Activated CD8-positive, alpha-beta memory T cell treated with anti-CD3 and anti-CD28 coated beads, Interleukin-2, amount 50 U/mL, for 48 hours (primary cell): Measurements from ENCODE around the gene XYLT2.

Experiments used
- DNase-seq: peaks from one replicate; pipeline ENCODE4 v3.0.0-alpha.2; 2020

XYLT2 gene

GRCh38 chr17:50365649-50366393 is 19.9 kb downstream of the XYLT2 start:
- DNase-seq: no peak

DNA sequence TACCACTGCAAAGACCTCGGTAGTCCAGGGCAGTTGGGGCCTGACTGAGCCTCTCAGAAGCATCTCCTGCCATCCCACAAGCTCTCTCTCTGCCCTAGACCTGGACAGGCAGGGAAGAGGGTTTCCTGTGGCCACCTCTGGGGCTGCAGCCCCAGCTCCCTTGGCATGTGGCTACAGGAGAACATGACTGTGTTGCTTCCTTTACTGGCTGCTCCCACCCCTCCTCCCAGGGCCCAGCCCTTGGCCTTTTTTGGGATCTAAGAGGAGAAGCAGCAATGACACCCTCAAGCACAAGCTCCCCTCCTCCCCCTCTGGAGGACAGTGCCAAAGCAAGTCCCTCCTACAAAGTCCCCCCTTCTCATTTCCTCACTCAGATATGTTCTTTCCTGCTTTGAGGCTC is 21.5 kb downstream of the XYLT2 start:
- DNase-seq: no peak

- DNase-seq: no peak
These were observed 24.1 kb downstream of the XYLT2 start for GRCh38 chr17:50370052-50370451.

- no peak for DNase-seq
These were observed 25.6 kb downstream of the XYLT2 start for GRCh38 chr17:50371526-50371925.

GRCh38 chr17:50372222-50372757 is 26.4 kb downstream of the XYLT2 start:
- DNase-seq: no peak

DNA sequence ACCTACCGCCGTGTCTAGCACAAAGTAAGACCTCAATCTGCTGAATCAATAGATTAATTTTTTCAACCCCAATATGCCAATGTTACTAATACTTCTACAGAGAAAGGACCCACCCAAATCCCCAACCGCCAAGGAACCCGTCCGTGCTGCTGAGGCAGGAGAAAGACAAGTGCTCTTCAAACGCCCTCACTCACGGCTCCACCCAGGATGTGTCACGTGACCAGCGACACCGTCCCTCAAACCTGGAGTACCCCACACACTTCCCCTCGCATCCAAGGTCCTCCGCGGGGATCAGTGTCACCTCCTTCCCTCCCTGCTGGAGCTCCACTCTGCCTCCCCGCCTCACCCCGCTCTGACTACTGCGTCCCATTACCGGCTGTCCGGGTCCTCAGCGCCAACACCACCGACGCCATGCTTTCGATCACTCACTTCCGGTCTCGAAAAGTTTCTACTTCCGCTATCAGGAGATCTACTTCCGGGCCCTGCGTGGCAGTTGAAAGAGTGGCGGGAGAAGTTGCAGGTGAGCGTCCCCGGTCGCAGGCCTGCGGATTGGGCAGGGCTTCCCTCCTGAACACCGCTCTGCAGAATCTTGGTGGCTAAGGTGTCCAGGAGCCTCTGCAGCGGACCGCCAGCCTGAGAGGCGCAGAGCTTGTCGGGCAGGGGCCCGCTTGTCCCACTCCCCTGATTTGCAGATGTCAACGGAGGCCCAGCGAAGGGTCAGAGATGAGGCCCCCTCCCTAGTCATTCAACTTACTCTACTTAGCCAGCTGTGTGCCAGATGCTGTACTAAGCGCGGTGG is 27.0 kb downstream of the XYLT2 start, which contains the start of the genes EME1 and MRPL27:
EME1 (plus strand) TSS at position 472 of the 799 bp plus-strand sequence. CDS start 1,980 bp downstream, outside the sequence.
MRPL27 (minus strand) TSS at position 427 of the 799 bp plus-strand sequence; CDS start at position 413, 14 bp downstream.
- DNase-seq: peak; percentile 91

DNA sequence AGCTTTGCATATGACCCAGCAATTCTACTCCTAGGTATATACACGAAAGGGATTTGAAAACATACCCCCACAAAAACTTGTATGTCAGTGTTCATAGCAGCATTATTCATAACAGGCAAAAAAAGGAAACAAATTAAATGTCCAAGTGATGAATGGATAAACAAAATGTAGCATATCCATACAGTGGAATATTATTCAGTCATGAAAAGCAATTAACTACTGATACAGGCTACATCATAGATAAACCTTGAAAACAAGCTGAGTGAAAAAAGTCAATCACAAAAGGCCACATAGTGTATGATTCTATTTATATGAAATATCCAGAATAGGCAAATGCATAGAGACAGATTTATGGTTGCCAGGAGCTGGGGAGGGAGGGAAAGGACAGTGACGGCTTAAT is 27.8 kb downstream of the XYLT2 start:
- DNase-seq: no peak

- DNase-seq: no peak
These were observed 30.1 kb downstream of the XYLT2 start for GRCh38 chr17:50375858-50376538.

GRCh38 chr17:50379351-50380132 is 33.6 kb downstream of the XYLT2 start:
- no peak for DNase-seq

- no peak for DNase-seq
These were observed 34.7 kb downstream of the XYLT2 start for GRCh38 chr17:50380369-50381259.

GRCh38 chr17:50381260-50381815 is 35.4 kb downstream of the XYLT2 start:
- no peak for DNase-seq

DNA sequence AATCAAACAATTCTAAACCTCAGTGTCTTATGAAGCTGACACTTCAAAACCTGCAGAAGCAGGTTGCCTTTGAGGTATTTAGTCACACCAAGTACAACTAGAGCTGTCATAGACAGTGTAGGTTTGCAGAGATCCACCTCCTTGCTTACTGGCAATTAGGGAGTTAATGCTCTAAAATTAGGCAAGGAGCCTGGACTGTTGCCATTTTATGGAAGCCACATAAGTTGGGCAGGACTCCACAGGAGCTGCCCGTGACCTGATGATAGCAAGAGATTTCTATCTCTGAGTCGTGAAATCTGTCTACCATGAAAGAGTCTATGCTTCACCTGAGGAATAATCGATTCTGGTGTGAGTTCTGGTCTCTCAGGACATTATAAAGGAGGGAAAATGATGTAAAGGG is 36.0 kb downstream of the XYLT2 start:
- DNase-seq: no peak

DNA sequence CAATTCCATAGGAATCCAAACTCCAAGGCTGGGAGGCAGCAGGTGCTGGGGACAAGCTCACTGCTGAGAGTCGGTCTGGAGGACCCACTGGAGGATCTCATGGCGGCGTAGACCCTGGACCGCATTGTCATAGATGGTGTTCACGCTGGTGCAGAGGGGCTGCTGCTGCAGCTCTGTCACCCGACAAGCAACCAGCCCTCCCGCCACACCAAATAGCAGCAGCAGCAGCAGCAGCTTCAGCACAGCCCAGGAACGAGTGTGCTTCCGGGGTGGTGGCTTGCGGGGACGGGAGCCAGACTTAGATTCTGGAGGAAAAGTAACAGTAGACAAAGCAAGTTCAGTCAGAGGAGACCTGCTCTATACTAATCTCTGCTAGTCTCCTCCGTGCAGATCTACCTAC is 37.0 kb downstream of the XYLT2 start:
- DNase-seq: no peak

DNA sequence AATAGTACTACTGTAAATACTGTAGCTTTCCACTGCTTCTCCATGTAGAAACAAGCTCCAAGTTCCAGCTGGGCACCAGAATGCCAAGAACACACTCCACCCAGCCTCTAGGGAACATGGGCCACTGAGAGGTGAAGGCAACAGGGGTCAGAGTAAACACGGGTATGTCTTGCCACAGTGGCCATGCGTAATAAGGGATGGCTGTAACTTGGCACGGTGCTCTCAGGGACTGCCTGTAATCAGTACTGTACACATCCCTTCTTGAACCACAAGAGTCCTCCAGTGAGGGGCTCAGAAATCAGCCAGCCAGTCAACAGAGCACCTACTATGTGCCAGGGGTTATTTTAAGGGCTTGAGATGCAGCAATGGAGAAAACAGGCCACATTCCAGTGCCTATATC is 40.6 kb downstream of the XYLT2 start:
- DNase-seq: no peak

- no peak for DNase-seq
These were observed 42.8 kb downstream of the XYLT2 start for GRCh38 chr17:50388728-50389127.

GRCh38 chr17:50389534-50389933 is 43.6 kb downstream of the XYLT2 start:
- DNase-seq: no peak

- DNase-seq: no peak
These were observed 46.7 kb downstream of the XYLT2 start for GRCh38 chr17:50392621-50393020.

- no peak for DNase-seq
These were observed 47.8 kb downstream of the XYLT2 start for GRCh38 chr17:50393700-50394099.

DNA sequence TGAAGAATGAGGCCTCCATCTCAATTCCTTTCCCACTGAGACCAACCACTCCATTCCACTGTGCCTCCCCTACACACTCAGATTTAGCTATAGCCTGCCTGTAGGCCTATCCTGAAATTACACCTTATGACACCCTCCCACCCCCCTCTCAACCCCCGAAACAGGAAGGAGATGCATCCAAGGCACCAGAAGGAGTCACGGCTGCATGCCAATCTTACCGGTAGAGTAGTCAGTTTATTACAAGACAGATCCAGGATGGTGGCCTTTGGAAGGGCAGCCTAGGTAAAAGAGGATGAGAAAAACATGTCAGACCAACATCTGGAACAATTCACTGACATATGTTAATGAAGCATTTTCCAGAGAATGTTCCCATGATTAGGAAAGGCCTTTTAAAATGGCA is 48.8 kb downstream of the XYLT2 start:
- DNase-seq: no peak

GRCh38 chr17:50396261-50397110 is 50.6 kb downstream of the XYLT2 start:
- no peak for DNase-seq
